ENCODE measurements around the gene IQGAP1. TPM values are rescaled to one million over a fixed set of nuclear protein-coding genes. Genes with fewer than 3 reads are reported as not detected.
A peak's percentile ranks its signal among the peaks of the same experiment; 100 is the strongest.

Gene IQGAP1
- polyA plus RNA-seq, 10 donors = 62.3 to 99.6 (median 83.6) TPM

DNA sequence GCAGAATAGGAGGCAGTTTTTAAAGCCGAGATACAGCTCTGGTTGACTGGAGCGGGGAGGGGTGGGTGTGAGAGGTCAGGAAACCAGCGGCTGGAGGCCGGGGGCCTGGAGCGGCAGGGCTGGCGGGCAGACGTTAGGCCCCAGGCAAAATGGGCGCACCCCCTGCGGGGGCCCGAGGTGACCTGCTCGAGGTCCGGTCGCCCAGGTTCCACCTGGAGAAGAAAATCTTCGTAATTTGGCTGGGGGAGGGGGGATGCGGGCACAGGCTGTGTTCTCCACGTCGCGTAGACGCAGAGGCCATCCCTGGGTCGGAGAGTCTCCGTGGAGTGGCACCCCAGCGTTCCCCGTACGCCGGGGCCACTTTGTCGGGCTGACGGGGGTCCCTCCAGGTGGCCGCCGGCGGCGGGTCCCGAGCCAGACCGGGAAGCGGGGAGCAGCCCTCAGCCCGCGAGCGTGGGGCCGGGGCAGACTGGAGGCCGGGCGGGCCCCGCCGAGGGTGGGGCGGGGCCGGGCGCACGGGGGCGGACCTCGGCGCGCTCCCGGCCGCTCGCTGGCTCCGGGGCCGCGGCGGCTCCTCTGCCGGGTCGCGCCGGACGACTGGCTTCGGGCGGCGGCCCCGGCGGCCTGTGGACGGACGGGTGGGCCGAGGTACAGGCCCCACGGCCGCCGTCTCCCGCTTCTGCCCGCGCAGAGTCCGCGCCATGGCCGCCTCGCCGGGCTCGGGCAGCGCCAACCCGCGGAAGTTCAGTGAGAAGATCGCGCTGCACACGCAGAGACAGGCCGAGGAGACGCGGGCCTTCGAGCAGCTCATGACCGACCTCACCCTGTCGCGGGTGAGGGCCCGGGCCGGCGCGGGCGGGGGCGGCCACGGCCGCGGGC is 141.6 kb downstream of the IQGAP1 start, which contains the start of gene CRTC3:
CRTC3 (plus strand) TSS at position 553 of the 879 bp plus-strand sequence; CDS start at position 702, 149 bp downstream.
- peak; percentile 50 to 89 (median 74) for DNase-seq

DNA sequence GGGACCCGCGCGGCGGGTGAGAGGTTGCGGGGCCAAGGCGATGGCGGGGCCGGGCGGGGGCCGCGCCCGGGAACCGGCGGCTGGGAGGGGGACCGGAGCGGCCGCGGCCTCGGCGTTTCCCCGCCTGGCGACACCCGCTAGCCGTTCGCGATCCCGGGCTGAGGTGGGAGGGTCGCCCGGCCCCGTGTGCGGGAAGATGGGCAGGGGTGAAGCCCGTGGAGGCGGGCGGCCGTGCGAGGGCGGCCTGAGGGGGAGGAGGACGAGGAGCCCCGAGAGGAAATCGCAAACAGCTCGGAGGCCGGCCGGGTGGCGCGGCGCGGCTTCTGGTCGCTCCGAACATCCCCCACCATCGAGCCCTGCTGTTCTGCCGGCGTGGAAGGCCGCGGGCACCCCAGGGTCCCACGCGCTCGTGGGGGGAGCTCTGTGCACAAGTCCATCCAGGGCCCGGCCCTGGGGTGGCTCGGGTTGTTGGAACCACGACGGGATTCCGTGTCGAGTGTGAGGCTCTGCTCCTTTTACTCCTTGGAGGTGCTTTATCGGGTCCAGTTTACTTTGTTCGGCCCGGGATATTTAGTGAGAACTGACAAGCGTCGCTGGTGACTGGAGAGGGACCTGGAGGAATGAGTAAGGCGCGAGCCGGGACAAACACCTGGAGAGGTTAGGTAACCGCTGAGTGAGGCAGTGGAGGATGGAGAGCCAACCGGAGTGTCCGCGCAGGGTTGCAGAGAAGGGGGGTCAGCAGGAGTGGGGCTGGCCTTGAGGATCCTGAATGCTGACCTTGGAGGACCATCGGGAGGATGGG is 142.4 kb downstream of the IQGAP1 start:
- DNase-seq = peak; percentile 21 to 87 (median 59)

DNA sequence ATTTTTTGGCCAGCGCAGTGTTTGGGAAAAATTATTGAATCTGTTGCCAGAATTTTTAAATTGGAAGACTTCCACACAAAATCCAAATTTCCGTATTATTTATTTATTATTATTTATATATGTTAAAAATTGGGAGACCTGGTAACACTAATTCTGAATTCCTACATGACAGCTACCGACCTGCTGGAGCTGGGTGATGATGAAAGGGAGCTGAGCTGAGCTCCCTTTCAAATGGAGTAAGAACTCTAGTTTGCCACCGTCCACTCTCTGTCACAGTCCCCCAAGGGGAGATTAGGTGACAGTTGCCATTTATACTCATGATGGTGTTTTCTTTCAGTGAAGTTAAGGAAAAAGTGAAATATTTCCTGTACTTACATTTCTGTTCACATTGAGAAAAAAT is 143.1 kb downstream of the IQGAP1 start:
- DNase-seq = no peak

DNA sequence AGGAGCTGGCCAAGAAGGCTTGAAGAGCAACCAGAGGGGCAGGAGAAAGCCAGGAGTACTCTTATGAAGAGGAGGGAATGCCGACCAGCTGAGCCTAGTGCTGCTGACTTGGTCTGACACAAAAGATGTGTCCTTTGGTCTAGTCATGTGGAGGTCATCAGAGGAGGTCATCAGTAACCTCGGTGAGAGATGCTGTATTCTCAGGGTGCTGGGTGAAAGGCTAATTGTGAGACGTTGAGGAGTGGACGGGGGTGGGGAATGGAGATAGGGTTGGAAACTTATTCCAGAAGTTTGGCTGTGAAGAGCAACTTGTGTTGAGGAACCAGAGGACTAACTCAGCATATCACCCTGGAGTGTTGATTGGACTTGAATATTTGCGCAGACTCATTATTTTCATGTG is 147.2 kb downstream of the IQGAP1 start:
- DNase-seq = no peak

DNA sequence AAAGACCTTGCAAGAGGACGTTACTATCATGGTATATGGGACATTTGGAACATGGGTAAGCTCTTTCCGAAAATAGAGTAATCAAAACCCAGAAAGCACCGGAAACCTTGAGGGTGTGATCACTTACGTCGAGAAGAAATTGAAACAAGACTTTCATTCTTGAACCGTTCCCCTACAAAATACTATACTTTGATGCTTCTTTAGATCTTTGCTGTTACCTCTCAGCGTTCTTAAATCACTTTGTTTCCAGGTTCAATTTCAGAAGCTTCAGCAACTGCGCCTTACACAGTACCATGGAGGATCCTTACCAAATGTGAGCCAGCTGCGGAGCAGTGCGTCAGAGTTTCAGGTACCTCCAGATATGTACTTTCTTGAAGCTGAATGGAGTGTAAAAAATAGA is 151.7 kb downstream of the IQGAP1 start:
- no peak for DNase-seq

DNA sequence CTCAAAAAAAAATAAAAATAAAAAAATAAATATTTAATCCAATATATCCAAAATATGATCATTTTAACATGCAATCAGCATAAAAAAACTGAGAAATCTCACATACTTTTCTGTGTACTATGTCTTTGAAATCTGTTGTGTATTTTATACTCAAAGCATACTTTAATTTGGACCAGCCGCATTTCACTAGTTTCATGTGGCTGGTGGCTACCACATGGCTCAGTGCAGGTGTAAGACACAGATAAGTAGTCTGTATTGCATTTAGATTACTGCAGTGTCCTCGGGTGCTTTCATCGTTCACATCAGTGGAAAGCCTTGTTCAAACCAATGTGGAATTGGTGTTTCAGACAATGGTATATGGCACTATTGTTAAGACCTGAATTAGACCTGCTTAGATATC is 152.7 kb downstream of the IQGAP1 start:
- DNase-seq = no peak

DNA sequence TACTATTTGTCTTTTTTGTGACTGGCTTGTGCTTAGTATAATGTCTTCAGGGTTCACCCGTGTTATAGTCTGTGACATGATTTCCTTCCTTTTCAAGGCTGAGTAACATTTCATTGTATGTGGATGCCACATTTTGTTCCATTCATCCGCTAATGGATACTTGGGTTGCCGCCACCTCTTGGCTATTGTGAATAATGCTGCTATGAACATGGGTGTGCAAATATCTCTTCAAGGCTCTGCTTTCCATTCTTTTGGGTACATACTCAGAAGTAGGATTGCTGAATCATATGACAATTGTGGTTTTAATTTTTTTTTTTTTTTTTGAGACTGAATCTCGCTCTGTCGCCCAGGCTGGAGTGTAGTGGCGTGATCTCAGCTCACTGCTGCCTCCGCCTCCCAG is 157.1 kb downstream of the IQGAP1 start:
- no peak for DNase-seq

DNA sequence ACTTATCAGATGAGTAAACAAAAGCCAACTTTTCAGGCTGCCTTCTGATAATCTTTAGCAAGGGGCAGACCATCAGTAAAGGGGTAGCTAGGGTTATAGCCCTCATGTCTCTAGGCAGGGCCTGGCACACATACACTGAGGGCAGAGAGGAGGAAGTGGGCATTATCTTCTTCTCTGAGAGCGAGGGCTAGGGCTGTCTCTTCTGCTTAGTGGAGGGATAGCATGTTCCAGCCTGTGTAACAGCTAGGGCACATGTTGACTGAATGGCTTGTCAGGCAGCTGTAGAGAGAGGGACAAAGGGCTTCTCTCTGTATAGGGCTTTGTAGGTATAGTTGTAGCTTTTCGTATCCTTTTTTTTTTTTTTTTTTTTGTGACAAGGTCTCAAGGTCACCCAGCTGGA is 159.5 kb downstream of the IQGAP1 start:
- no peak for DNase-seq

DNA sequence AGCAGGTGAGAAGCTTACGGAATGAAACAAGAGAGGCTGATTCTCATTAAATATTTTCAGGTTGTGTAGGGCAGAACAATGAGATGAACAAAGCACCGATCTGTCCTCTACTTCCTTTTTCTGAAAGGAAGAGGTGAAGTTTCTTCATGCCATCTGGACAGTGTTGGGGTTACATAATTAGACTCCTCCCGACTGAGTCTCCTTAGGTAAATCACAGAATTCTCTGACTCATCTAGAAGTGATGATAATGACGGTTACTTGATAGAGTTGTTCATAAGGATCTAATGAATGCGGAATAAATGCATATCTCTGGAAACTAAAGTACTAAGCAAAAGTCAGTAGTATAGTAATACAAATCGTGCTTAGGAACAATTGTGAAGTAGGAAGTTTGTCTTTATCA is 162.9 kb downstream of the IQGAP1 start:
- DNase-seq = no peak

Other genes with a start within 250 kb of the IQGAP1 start
- 10 to 100 TPM in 2 of 10 donors, 1 to 10 TPM in 8; 4.0 to 10.3 (median 6.6) TPM for gene SEMA4B, start 186.9 kb upstream of the IQGAP1 start, polyA plus RNA-seq (ENCODE audit: insufficient read length in 10 of 10)
- 10 to 100 TPM; 20.7 to 28.4 (median 24.8) TPM for gene CIB1, start 154.3 kb upstream of the IQGAP1 start, polyA plus RNA-seq (ENCODE audit: insufficient read length in 10 of 10)
- gene GDPGP1, start 154.0 kb upstream of the IQGAP1 start, polyA plus RNA-seq (ENCODE audit: insufficient read length in 10 of 10) = 1 to 10 TPM; 1.6 to 3.7 (median 2.5) TPM
- under 1 TPM in 5 of 10 donors, not detected in 5; 0.10 to 0.97 (median 0.50) TPM for gene TTLL13, start 138.7 kb upstream of the IQGAP1 start, polyA plus RNA-seq (ENCODE audit: insufficient read length in 10 of 10)
- gene NGRN, start 122.6 kb upstream of the IQGAP1 start, polyA plus RNA-seq (ENCODE audit: insufficient read length in 10 of 10) = 100 to 1,000 TPM in 7 of 10 donors, 10 to 100 TPM in 3; 89.7 to 112 (median 103) TPM
- gene ZNF774, start 36.0 kb upstream of the IQGAP1 start, polyA plus RNA-seq (ENCODE audit: insufficient read length in 10 of 10) = 1 to 10 TPM; 1.5 to 4.5 (median 2.1) TPM
- gene CRTC3, start 141.7 kb downstream of the IQGAP1 start, polyA plus RNA-seq (ENCODE audit: insufficient read length in 10 of 10) = 10 to 100 TPM; 23.4 to 34.4 (median 25.7) TPM

Measured in muscle of back (tissue), 11 donors.